GM21825 (cell line): ENCODE data around the gene FOXO3.

Experiments used
- ATAC-seq: cut with Tn5 transposase; IDR thresholded peaks from one replicate; pipeline ENCODE4 v1.9.1; 2021; ENCODE audit warnings: mild to moderate bottlenecking, moderate library complexity; ENCODE audit not compliant: unreplicated experiment

FOXO3 gene

DNA sequence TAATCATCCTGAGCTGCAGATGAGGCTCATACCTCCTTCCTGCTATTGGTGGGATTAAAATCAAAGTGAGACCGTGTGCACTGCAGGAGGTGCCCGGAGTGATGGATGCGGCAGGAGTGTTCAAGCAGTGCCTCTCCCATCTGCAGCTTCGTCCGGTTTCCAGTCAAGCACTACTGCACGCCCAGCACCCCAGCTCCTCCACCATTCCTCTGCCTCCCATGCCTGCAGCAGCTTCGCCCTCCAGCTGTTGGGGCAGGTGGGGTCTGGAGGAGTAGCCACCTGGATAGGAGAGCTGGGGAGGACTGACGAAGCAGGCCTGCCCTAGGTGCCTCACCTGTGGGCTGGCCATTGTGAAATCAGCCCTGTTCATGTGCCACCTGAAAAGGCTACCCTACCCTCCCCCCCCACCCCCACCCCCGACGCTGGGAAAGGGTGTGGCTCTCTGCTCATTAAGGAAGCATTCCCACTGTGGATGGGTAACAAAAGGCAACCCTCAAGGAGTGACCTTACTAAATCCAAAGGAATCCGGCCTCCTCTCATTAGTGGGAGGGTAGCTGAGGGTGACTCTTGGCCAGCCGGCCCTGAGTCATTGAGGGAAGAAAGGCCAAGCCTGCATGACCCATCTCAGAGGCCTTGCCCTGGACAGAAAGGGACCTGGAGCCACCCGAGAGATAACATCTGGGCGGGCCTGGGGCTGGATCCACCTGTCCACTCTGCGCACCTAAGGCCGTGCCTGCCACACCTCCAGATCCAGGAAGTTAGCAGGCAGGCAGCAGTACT lies 171.6 kb downstream of the FOXO3 start:
- ATAC-seq = no peak

DNA sequence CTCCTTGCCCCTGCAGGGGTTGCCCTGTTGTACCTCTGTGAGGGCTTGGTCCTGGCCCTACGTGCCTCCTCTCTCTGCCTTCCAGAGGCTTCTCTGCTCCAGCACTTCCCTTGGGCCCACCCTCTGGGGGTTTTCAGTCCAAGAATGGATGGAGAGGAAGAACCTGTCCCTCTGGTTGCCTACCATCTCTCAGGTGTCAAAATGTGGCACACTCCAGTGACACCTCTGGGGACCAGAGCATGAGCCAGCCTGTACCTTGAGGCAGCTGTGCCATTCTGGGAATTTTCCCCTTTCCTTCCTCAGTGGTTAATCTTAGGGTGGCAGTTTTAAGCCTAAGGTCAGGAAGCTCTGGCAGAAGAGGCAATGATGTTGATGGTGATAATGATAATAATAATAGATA lies 172.3 kb downstream of the FOXO3 start:
- no peak for ATAC-seq

DNA sequence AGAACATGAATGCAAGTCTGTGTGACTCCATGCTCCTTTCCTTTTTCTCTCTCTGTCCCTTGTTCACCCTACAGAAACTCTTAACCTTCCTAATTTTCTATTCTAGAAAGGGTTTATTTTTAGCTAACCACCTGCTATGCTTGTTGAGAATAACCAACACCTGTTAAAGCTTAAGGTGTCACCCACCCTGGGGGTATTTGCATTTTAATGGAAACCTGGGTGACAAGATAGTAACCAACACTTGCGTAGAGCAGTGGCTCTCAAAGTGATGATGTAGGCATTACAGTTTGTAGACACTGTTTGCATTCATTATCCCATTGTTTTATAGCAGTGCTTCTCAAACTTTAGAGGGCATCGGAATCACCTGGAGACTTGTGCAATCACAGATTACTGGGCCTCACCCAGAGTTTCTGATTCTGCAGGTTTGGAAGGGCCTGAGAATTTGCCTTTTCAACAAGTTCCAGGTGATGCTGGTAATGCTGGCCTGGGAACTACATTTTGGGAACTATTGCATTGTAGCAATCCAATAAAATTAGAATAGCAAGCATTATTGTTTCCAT lies 173.1 kb downstream of the FOXO3 start:
- no peak for ATAC-seq
